HG03103 (cell line): ENCODE measurements around the gene FASTK.

Experiments
- ATAC-seq: cut with Tn5 transposase; IDR thresholded peaks from one replicate; pipeline ENCODE4 v1.9.1; 2021; ENCODE audit warnings: low read depth; ENCODE audit not compliant: unreplicated experiment

FASTK gene

DNA sequence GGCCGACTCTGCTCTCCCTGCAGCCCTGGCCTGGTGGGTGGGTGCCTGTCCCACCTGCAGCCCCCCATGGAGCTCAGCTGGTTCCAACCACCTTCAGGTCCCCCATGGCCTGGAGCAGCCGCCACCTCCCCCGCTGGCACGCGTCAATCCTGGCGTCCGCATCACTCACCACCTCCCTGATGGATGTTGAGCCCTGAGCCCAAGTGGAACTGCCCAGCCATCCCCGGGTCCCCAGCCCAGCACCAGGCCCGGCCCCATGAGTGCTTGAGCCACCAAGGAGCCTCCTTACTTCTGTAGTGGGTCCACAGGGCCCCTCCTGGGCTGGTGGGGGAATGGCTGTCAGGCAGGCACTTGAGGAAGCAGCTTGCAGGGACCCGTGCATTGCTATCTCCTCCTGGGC, 20.3 kb upstream of the FASTK start:
- ATAC-seq: no peak

DNA sequence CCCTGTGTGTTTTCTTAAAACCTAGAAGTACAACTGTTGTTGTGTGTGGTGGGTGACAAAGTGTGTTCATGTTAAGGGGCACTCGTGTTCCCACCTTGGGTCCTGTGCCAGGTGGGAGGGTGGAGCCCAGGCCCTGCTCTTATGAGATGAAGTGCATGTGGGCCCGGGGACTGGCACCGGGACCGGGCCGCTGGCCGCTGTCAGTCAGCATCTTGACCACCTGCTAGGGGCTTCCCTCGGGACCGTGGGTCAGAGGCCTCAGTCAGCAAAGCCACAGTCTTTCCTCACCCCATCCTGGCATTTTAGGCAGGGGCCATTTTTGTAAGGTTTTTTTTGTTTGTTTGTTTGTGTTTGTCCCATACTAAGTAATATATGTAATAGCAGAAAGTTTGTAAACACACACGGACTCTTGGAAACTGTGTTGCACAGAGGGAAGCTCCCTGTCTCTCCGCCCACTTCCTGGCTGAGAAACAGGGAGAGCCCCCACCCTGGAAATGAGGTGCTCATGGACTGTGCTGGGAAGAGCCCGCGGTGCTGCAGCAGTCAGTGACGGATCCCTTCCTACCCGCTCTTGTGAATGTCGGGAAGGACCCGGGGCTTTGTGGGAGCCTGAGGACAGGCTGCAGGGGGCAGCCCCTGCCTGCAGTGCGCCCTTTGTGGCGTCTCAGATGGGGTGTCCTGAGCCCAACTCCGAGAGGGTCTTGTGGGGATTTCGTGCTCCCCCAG, 19.0 kb upstream of the FASTK start:
- no peak for ATAC-seq

DNA sequence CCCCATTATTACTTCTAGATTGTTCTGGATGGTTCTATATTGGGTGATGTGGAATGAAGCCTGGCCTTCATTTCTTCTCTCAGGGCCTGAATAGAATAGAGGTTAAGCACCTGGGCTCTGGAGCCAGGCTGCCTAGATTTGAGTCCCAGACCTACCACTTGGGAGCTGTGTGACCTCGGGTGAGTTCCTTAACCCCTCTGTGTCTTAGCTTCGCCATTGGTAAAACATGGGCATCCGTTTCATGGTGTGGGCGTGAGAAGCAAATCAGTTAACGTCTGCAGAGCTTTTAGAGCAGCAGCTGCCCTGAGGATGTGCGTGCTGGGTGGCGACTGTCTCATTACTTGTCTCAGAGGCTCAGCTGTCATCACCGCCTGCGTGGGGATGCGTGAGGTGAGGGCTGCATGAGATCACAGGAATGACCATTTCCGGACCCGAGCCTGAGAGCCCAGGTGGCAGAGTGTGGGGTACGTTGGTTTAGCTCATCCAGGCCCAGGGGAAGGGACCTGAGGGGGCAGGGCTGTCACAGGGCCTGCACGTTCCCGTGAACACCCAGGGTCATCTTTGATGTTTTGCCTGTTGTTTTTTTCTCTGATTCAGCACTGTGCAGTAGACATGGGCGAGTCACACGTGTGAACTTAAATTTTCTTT, 15.3 kb upstream of the FASTK start:
- ATAC-seq: no peak

DNA sequence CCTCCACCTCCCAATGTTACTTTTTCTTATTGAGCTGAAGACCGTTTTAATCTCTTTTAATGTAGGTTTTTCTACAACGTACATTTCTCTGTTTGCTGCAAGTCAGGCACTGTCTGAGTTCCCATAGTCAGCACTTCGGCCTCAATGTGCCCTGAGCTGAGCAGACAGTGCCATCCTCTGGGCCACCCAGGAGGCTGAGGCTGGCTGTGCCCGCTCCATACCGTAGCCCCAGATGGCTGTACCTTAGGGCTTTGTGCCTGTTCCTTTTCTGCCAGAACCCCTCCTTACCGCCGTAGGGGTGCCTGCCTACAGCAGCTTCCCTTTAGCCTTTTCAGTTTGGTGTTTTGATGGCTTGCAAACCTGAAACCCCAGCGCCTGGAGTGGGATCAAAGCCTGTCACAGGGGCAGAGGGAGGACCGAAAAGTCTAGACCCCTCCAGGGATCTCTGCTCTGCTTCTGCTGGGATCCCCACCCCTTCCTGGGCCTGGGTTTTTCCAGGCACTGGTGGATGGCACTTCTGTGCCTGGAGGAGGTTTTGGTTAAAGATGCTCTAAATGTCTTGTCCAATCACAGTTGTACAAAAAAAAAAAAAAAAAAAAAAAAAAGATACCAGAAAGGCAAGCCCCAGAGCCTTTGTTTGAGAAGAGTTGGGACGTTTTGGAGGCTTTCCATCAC, 14.7 kb upstream of the FASTK start:
- ATAC-seq: no peak

DNA sequence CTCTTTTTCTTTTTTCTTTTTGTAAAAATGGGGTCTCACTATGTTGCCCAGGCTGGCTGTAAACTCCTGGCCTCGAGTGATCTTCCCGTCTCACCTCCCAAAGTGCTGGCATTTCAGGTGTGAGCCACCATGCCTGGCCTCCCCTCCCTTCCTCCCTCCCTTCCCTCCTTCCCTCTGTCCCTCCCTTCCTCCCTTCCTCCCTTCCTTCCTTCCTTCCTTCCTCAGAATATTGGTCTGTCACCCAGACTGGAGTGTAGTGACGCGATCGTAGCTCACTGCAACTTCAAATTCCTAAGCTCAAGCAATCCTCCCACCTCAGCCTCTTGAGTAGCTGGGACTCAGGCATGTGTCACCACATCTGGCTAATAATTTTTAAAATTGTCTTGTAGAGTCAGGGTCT, 14.1 kb upstream of the FASTK start:
- ATAC-seq: no peak

DNA sequence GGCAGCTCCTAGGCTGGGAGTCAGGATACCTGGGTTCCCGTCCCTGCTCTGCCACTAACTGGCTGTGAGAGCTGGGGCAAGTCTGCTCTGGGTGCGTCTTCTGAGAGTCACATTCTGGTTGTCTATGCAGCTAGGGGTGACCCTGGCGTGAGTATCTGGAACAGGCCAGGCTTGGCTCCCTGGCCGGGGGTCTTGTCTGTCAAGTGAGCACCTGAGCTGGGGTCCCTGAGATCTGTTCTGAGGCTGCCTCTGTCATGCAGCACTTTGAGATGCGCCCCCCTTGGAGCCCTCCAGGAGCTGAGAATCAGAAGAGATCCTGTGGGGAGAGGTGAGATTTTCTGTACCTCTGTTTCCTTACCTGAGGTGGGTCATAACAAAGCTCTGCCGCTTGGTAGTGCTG, 13.1 kb upstream of the FASTK start:
- no peak for ATAC-seq

DNA sequence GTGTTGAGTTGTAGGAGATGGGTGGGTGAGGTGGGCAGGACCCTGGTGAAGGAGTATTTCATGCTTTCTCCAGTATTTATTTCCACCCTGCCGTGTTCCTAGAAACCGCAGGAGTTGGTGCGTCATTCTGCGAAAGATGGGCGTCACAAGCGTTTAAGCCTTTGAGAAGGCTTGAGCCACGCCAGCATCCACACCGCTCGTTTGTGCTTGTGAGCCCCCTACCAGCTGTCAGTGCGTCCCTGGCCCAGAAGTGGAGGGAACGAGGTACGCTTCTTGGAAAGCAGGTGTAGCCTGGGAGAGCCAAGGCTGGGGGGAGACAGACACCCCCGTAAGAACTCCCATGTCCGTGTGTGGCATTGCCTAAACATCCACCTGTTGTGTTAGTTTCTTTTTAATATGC, 11.4 kb upstream of the FASTK start:
- ATAC-seq: no peak

DNA sequence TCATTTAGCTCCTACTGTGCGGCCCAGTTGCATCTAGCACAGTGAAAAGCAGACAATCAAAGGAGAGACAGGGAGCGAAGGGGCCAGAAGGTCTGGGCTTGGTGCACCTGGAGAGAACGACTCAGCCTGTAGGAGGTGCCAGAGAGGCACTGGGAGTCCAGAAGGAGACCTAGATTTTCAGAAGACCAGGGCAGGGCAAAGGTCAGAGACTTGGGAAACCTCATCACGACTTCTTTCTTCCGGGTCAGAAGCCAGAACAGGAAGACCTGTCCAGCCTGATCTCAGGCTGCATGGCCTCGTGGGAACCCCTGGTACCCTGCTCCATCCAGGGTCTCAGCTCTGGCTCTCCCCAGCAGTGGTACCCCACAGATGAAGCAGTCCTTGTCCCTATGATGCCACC, 10.8 kb upstream of the FASTK start:
- no peak for ATAC-seq

DNA sequence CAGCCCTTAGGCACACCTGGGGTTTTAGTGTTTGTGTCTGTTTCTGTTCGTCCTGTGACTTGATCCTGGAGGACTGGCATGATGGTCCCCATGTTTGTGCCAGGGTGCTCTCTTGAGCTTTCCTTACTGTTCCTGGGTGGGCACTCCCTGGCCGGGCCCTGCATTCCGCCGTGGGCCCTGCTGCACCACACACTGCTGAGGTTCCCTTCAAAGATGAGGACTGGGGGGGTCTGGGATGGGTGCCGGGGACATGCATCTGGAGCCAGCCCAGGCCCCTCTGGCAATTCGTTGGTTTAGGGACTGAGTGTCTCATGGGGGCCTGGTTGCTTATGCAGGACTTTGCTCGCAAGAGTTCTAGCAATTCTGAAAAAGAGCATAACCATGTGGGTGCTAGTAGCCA, 10.4 kb upstream of the FASTK start:
- ATAC-seq: no peak

DNA sequence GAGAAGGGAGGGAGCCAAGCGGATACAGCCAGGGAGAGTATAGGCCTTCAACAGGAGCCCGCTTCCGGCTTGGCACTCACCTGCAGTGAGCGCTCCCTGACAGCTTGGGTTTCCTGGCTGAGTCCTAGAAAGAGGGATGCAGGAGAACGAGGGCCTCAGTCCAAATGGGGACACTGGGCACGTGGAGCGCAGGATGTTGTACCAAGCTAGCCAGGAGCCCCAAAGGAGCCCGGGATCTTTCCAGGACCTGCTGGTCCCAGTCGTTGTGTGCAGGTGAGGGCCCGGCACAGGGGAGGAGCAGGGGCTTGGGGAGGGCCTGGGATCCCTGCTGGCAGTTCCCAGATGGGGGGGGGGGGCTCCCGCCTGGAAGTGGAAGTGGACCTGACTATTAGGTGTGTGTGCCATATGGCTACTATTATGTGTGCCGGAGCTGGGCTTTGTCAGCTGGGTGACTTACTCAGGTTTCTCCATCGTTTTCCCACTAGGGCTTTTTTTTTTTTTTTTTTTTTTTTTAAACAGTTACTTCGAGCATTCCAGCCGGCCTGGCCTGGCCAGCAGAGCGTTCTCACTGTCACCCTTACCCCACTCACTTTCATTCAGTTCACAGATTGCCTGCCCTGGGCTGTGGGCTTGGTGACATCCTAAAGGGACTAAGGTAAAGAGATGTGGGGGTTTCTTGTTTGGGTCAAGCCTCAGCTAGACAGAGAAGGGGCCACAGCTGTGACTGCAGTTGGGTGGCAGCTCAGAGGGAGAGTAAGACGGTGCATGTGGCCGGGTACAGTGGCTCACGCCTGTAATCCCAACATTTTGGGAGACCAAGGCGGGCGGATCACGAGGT, 9.5 kb upstream of the FASTK start:
- no peak for ATAC-seq

DNA sequence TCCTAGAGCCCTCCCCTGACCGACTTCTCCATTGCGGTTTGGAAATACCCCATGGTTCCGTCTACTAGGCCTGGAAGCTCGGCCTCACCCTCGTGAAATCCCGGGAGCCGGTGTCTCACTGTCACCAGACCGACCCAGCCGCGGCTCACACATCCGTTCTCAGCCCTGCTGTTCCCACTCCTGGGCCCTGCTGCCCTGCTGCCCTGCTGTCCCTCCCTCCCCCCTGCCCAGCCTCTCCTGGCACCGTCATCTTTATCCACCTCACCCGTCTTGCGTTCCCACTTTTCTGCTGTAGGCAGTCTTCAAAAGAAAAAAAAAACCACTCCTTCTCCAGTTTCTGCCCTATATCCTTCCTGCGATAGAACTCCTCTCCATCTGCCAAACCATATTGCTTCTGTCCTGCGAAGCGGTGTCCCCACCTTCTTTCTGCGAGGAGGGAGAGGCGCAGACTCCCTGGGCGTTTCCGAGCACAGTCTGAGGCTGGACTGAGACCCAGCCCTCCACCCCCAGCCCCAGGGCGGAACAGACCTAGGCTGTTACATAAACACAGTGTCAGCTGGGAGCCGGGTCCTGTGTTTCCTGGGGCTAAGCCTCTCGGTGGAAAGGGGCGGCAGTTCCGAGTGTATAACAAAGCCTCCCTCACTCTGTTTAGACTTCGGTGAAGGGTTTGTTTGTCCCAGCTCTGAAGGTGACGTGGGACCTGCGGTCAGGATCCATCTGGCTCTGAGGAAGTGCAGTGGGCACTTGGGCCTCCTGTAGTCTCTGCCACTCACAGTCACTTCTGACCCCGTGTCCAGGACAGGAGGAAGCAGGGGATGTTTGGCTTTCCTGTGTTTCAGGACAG, 8.5 kb upstream of the FASTK start:
- ATAC-seq: no peak

DNA sequence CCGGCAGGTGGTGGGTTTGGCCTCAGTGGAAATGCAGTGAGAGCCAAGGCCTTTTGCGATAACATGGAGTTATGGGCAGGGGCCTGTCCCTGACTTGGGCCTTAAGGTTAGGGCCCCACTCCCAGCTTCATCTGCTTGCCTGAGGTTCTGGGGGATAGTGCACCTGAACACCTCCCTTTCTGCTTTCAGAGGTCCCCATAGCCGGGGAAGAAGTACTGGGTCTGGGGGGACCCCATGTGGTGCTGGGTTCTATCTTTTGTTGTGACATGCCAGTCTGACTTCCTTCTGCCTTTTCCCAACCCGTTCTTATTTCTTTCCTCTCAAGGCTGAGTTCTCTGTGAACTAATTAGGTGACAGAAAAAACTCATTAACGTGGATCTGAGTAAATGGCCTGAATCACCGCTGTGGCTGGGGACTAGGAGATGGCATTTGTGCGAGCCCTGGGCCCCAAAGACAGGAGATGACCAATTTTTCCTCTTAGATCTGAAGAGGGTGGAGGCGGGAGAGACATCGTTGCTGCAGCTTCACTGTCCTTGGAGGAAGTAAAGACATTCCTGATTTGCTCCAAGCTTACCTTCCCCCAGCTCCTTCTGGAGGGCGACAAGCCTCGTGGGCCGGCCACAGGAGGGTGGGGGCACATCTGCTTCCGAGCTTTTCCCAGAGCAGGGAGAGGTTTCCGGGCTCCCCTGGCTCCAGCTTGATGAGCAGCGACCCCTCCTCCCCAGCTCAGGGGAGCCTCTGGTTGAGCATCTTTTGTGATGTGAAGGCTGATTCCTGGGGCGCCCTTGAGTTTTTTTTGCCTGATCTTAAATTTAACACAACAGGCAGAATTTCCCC, 7.6 kb upstream of the FASTK start:
- no peak for ATAC-seq

DNA sequence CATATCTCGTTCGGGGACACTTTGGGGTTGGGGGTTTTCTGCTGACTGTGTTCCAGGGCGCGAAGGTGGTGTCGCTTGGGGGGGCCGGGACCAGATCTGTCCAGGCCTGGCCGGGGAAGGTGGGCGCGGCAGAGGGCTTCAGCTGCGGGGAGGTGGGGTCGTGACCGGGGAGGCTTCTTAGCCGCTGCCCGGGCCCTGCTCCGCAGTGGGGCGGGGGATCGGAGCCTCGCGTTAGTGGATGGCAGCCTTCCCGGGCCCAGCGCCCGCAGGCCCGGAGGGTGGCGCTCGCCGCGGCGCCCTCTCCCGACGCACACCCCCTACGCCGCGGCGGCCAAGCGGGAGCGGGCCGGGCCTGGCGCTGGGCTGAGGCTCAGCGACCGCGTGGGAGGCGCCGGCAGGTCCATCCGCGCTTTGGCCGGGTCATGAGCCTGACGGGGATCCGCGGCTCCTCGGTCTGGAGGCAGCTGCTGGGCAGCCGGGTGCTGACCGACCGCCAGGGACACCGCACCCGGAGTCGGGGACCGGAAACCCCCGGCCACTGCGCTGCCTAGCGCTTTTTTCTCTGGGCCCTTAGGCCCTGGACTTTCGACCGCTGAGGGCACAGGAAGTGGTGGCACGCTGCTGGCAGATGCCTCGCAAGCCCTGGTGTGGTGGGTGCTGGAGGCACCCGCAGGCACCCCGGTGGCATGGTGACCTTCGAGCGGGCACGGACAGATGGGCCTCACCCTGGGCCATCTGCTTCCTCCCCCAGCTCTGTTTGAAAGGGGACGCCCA, 6.8 kb upstream of the FASTK start:
- no peak for ATAC-seq

DNA sequence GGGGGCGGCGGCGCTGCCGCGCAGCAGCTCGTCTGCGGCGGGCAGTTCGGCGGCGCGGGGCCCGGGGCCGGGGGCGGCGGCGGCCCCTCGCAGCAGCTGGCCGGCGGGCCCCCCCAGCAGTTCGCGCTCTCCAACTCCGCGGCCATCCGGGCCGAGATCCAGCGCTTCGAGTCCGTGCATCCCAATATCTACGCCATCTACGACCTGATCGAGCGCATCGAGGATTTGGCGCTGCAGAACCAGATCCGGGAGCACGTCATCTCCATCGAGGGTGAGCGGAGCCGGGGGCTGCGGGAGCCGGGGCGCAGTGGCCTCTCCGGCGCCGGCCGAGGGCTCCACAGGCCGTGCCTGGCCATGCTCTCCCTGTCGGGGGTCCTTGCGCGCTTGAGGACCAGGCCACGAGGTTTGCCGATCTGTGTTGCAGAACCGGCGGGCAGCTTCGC, 6.2 kb upstream of the FASTK start:
- ATAC-seq: no peak

DNA sequence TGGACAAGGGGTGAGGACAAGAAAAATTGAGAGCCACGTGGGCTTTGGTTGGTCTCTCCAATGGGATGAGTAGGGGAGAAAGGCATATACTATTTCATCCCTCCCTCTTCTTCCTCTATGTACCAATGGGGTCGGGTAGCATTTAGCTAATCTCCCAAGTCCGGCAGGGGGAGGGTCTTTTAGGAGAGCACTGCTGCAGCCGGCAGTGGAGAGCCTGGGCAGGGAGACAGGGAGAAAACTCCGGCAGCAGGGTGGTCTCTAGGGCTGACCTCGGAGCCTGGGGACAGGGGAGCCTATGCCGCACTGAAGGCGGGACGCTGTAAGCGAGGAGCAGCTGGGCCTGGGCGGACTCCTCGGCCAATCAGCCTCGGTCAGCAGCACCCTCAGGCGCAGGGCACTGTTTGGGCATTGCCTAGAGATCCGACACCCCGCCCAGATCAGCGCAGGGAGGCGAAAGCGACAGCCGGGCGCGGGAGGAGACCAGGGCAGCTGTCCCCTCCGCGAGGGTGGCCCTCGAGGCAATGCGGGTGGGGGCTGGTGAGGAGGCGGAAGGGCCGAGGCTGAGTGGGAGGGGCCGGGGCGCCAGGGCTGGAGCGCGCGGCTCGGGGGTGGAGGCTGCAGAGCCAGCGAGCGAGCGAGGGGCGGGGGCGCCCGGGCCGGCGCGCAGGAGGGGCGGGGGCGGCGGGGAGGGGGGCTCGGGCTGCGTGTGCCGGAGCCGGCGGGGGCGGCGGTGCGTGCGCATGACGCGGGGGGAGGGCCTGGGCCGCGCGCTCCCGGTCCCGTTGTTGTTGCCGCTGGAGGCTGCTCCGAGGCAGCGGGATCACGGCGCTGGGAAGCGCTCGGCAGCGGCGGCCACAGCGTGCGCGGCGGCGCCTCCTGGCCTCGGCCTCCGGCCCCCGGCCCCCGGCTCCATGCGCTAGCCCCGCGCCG, 5.3 kb upstream of the FASTK start, which contains the start of gene AGAP3:
Gene AGAP3, plus strand, starts transcription at position 785 of the 930 bp plus-strand sequence. CDS start 267 bp downstream, outside the sequence.
- ATAC-seq: peak; percentile 37

DNA sequence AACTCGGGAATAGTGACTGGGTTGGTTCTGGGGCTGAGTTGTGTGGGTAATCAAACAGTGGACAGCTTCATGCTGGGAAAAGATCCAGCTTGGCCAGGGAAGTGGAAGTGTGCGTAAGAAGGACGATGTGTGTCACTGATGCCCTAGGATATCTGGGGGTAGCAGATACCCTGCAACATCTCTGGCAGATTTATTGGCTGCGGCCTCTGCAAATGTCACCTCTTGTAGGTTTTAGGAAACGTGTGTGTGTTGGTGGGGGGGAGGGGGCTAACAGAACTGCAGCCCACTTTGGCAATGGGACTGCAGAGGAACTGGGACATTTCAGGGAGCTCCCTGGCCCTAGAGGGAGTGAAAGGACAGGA, 4.7 kb upstream of the FASTK start:
- ATAC-seq: no peak

DNA sequence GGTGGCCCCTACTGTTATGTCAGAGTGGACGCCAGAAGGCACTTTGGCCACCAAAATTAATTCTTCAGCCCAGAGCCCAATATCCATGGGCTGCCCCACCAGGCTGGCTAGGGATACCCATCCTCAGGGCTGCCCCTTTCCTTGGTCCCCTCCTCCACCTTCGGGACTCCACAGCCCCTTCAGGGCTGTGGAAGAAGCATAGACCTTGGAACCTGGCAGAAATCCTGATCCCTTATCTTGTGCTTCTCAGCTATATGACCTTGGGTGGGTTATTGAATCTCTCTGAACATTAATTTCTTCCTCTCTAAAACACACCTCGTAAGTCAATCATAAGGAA, 3.2 kb upstream of the FASTK start:
- ATAC-seq: no peak
